ENCODE data around the gene CTIF. TPM values are rescaled to one million over a fixed set of nuclear protein-coding genes. Genes with fewer than 3 reads are reported as not detected.

The CTIF gene
- total and polyA plus RNA-seq, 2 donors (not counting 1 experiment from before 2014, with no cell fraction given), result 27.2 to 28.1 TPM

GRCh38 chr18:48597671-48598070, 58.8 kb downstream of the CTIF start:
- Histone ChIP-seq H3K4me2 (ENCODE audit: extremely low read depth, insufficient read depth, low read length) (no peak overlapping the region), H4K20me1 (ENCODE audit: control insufficient read depth, extremely low read depth, insufficient read depth, low read length) (peaks cover 2% of the 10 kb centered on the region), H2AFZ (ENCODE audit: low read length) (no peak overlapping the region), H3K27ac (ENCODE audit: insufficient read depth, low read length) (no peak overlapping the region), H3K9me3 (ENCODE audit: control insufficient read depth, insufficient read depth, low read depth, low read length) (no peaks in the 10 kb centered on the region), H3K36me3 (ENCODE audit: control insufficient read depth, insufficient read depth, low read length) (peaks cover 4% of the 10 kb centered on the region), H3K27me3 (ENCODE audit: control insufficient read depth, insufficient read depth, low read length) (no peaks in the 10 kb centered on the region), H3K4me3 (replicated peaks in 1 of 4; ENCODE audit: control extremely low read depth in 1 of 4, insufficient read depth in 1 of 4, low read depth in 3 of 4, low read length in 4 of 4) (no peak overlapping the region), H3K79me2 (ENCODE audit: control insufficient read depth, insufficient read depth, low read length) (peaks cover 23% of the 10 kb centered on the region), H3K9ac (ENCODE audit: insufficient read depth, low read length) (no peak overlapping the region), H3K4me1 (ENCODE audit: control insufficient read depth, extremely low read depth, insufficient read depth, low read length) (no peaks in the 10 kb centered on the region)
- DNase-seq (ENCODE audit: low read depth in 2 of 2), result no peak
- no peak for TF ChIP-seq EZH2 (IDR thresholded peaks at IDR 0.05; ENCODE audit: low read length, missing control alignments)
- TF ChIP-seq, protein P1, sequence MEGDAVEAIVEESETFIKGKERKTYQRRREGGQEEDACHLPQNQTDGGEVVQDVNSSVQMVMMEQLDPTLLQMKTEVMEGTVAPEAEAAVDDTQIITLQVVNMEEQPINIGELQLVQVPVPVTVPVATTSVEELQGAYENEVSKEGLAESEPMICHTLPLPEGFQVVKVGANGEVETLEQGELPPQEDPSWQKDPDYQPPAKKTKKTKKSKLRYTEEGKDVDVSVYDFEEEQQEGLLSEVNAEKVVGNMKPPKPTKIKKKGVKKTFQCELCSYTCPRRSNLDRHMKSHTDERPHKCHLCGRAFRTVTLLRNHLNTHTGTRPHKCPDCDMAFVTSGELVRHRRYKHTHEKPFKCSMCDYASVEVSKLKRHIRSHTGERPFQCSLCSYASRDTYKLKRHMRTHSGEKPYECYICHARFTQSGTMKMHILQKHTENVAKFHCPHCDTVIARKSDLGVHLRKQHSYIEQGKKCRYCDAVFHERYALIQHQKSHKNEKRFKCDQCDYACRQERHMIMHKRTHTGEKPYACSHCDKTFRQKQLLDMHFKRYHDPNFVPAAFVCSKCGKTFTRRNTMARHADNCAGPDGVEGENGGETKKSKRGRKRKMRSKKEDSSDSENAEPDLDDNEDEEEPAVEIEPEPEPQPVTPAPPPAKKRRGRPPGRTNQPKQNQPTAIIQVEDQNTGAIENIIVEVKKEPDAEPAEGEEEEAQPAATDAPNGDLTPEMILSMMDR (conservative IDR thresholded peaks at IDR 0.05 in 1 of 2, IDR thresholded peaks at IDR 0.05 in 1 of 2; ENCODE audit: low read depth in 1 of 2, low read length in 2 of 2), result no peak

DNA sequence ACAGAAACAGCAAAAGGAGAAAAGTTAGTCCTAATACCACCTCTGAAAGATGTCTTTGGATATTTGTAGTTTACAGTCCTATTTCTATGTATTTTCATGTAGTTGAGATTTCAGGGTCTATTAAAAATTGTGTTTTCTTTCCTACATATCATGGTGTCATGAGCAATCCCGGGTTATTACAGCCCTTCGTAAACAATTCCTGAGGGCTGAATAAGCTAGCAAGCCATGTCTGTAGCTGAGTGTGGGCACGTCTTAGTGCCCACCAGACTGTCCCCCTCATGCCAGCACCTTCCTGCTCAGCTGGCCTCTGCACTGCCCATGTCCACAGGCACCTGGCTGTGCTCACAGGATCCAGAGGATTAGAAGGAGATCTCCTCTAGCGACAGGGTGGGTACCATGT, 60.6 kb downstream of the CTIF start:
- Histone ChIP-seq H4K20me1 (ENCODE audit: control insufficient read depth, extremely low read depth, insufficient read depth, low read length) (peaks cover 2% of the 10 kb centered on the region), H3K9me3 (ENCODE audit: control insufficient read depth, insufficient read depth, low read depth, low read length) (no peaks in the 10 kb centered on the region), H3K4me1 (ENCODE audit: control insufficient read depth, extremely low read depth, insufficient read depth, low read length) (no peaks in the 10 kb centered on the region), H3K4me2 (ENCODE audit: extremely low read depth, insufficient read depth, low read length) (no peak overlapping the region), H3K79me2 (ENCODE audit: control insufficient read depth, insufficient read depth, low read length) (peaks cover 23% of the 10 kb centered on the region), H3K9ac (ENCODE audit: insufficient read depth, low read length) (no peak overlapping the region), H3K27me3 (ENCODE audit: control insufficient read depth, insufficient read depth, low read length) (no peaks in the 10 kb centered on the region), H3K27ac (ENCODE audit: insufficient read depth, low read length) (no peak overlapping the region), H3K4me3 (replicated peaks in 1 of 4; ENCODE audit: control extremely low read depth in 1 of 4, insufficient read depth in 1 of 4, low read depth in 3 of 4, low read length in 4 of 4) (no peak overlapping the region), H3K36me3 (ENCODE audit: control insufficient read depth, insufficient read depth, low read length) (peaks cover 4% of the 10 kb centered on the region), H2AFZ (ENCODE audit: low read length) (no peak overlapping the region)
- DNase-seq (ENCODE audit: low read depth in 2 of 2), result no peak
- TF ChIP-seq EZH2 (IDR thresholded peaks at IDR 0.05; ENCODE audit: low read length, missing control alignments), result no peak

DNA sequence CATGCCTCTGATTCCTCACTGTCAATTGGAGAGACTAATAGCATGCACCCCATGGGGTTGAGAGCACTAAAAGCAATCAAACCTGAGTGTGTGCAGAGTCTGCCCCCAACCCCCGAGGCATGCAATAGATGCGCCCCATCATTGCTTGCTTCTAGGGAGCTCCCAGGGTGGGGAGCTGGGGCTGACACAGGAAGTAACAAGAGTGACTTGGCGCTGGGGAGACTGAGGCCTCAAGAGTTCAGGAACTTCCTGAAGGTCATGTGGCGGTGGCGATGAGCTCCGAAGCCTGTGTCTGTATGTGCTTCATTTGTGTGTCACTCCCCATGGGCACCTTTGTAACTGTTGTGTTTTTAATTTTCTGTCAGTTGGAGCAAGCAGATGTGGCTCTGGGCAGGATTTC, 61.2 kb downstream of the CTIF start:
- Histone ChIP-seq H3K9me3 (ENCODE audit: control insufficient read depth, insufficient read depth, low read depth, low read length) (no peaks in the 10 kb centered on the region), H3K9ac (ENCODE audit: insufficient read depth, low read length) (no peak overlapping the region), H3K4me1 (ENCODE audit: control insufficient read depth, extremely low read depth, insufficient read depth, low read length) (no peaks in the 10 kb centered on the region), H3K79me2 (ENCODE audit: control insufficient read depth, insufficient read depth, low read length) (peaks cover 20% of the 10 kb centered on the region), H3K4me3 (replicated peaks in 1 of 4; ENCODE audit: control extremely low read depth in 1 of 4, insufficient read depth in 1 of 4, low read depth in 3 of 4, low read length in 4 of 4) (no peak overlapping the region), H3K27ac (ENCODE audit: insufficient read depth, low read length) (no peak overlapping the region), H3K36me3 (ENCODE audit: control insufficient read depth, insufficient read depth, low read length) (peaks cover under 1% of the 10 kb centered on the region), H3K4me2 (ENCODE audit: extremely low read depth, insufficient read depth, low read length) (no peak overlapping the region), H3K27me3 (ENCODE audit: control insufficient read depth, insufficient read depth, low read length) (no peaks in the 10 kb centered on the region), H4K20me1 (ENCODE audit: control insufficient read depth, extremely low read depth, insufficient read depth, low read length) (peaks cover 4% of the 10 kb centered on the region), H2AFZ (ENCODE audit: low read length) (no peak overlapping the region)
- no peak for DNase-seq (ENCODE audit: low read depth in 2 of 2)
- TF ChIP-seq, protein P1 (conservative IDR thresholded peaks at IDR 0.05 in 1 of 2, IDR thresholded peaks at IDR 0.05 in 1 of 2; ENCODE audit: low read depth in 1 of 2, low read length in 2 of 2), result no peak
- TF ChIP-seq EZH2 (IDR thresholded peaks at IDR 0.05; ENCODE audit: low read length, missing control alignments), result no peak
